Endothelial cell of umbilical vein (primary cell): ENCODE data around the gene CABCOCO1. TPM values are rescaled to one million over a fixed set of nuclear protein-coding genes. Genes with fewer than 3 reads are reported as not detected.

ENCODE experiments used
- BruUV-seq: library from RNA; stranded (reverse); fragments of 400-500 nt; replicated peaks from 2 replicates; lab custom pipeline; 2021; lab: Mats Ljungman, UMichigan
- CTCF ChIA-PET: fragments of 300-600, 350-600 bp; sonication (Branson Sonifier 250); formaldehyde crosslinking; loops from one replicate; lab custom pipeline; 2021; ENCODE audit warnings: antibody characterized with exemption, inconsistent platforms; lab: Charles Lee
- POLR2A ChIA-PET: fragments of 300-600, 350-600 bp; sonication (Branson Sonifier 250); formaldehyde crosslinking; loops from one replicate; lab custom pipeline; 2021; ENCODE audit warnings: antibody characterized with exemption, inconsistent platforms; lab: Charles Lee
- DNase-seq: peaks from one replicate; pipeline ENCODE4 v3.0.0-alpha.2; 2011; ENCODE audit warnings: low read depth, low spot score
- FAIRE-seq: peaks from 2 replicates; lab custom pipeline; 2011; peaks lifted over from hg19 to GRCh38; lab: Jason Lieb, UNC
- H2AFZ ChIP-seq: 2 replicates; pipeline ENCODE4 v1.6.0; 2012; ENCODE audit warnings: low read depth, low read length, control low read depth, inconsistent platforms
- H3K27ac ChIP-seq: 2 replicates; pipeline ENCODE4 v1.5.1; 2011; ENCODE audit warnings: low read depth, mild to moderate bottlenecking, control low read depth, low read length, moderate library complexity; ENCODE audit not compliant: insufficient read depth
- H3K27me3 ChIP-seq, 2 experiments: 2 replicates each; pipeline versions ENCODE4 v1.6.0 to v1.6.1; 2011; ENCODE audit warnings: low read length in 2 of 2, mixed read lengths in 1 of 2; ENCODE audit not compliant: control insufficient read depth in 2 of 2, insufficient read depth in 2 of 2
- H3K36me3 ChIP-seq, 2 experiments: 2 replicates in 1 of 2; 3 replicates in 1 of 2; pipeline ENCODE4 v1.5.1; 2011; ENCODE audit warnings: low read length in 2 of 2, mild to moderate bottlenecking in 1 of 2, moderate library complexity in 1 of 2; ENCODE audit not compliant: control insufficient read depth in 2 of 2, insufficient read depth in 2 of 2; ENCODE audit errors: extremely low read depth in 1 of 2
- H3K4me1 ChIP-seq: 3 replicates; pipeline ENCODE4 v1.5.1; 2011; ENCODE audit warnings: mild to moderate bottlenecking, low read length; ENCODE audit not compliant: control insufficient read depth, insufficient read depth; ENCODE audit errors: extremely low read depth
- H3K4me2 ChIP-seq: 2 replicates; pipeline ENCODE4 v1.6.1; 2011; ENCODE audit warnings: low read length, control low read depth, mixed read lengths; ENCODE audit not compliant: insufficient read depth
- H3K4me3 ChIP-seq, 3 experiments: fragments of 200-600 bp in 1 of 3; sonication (generic), shearing (Covaris generic) in 1 of 3; replicated peaks in 1 of 3; 2 replicates each; pipeline ENCODE4 v1.5.1; 2011 to 2016; ENCODE audit warnings: control low read depth in 3 of 3, low read length in 3 of 3, mild to moderate bottlenecking in 2 of 3, inconsistent platforms in 1 of 3, low read depth in 1 of 3, moderate library complexity in 1 of 3; ENCODE audit not compliant: insufficient read depth in 1 of 3
- H3K79me2 ChIP-seq: 2 replicates; pipeline ENCODE4 v1.6.0; 2012; ENCODE audit warnings: low read length, inconsistent platforms; ENCODE audit not compliant: control insufficient read depth, insufficient read depth
- H3K9ac ChIP-seq: replicated peaks from 2 replicates; pipeline ENCODE3; 2011; ENCODE audit warnings: low read length, control low read depth; ENCODE audit not compliant: insufficient read depth; ENCODE audit errors: extremely low read depth
- H3K9me1 ChIP-seq: replicated peaks from 3 replicates; pipeline ENCODE4 v1.6.0; 2011; ENCODE audit warnings: mild to moderate bottlenecking, low read length; ENCODE audit not compliant: control insufficient read depth, insufficient read depth; ENCODE audit errors: extremely low read depth
- H3K9me3 ChIP-seq: replicated peaks from 2 replicates; pipeline ENCODE4 v1.5.1; 2012; ENCODE audit warnings: low read length, inconsistent platforms; ENCODE audit not compliant: control insufficient read depth, insufficient read depth
- H4K20me1 ChIP-seq: replicated peaks from 2 replicates; pipeline ENCODE3; 2011; ENCODE audit warnings: mild to moderate bottlenecking, low read length; ENCODE audit not compliant: control insufficient read depth, insufficient read depth; ENCODE audit errors: extremely low read depth
- EZH2 ChIP-seq: IDR thresholded peaks from 2 replicates; pipeline ENCODE4 v1.6.1; 2012; ENCODE audit warnings: borderline replicate concordance, low read depth, mild to moderate bottlenecking, moderate library complexity, low read length, inconsistent platforms; ENCODE audit not compliant: severe bottlenecking
- FOS ChIP-seq: IDR thresholded peaks from 2 replicates; pipeline ENCODE4 v1.6.1; 2011; ENCODE audit warnings: mild to moderate bottlenecking, low read length, moderate library complexity, borderline replicate concordance; ENCODE audit not compliant: insufficient read depth
- GATA2 ChIP-seq: IDR thresholded peaks from 2 replicates; pipeline ENCODE4 v1.7.0; 2011; ENCODE audit warnings: low read depth, mild to moderate bottlenecking, moderate library complexity, mixed read lengths, low read length; ENCODE audit not compliant: insufficient read length, insufficient read depth
- JUN ChIP-seq: IDR thresholded peaks from 2 replicates; pipeline ENCODE4 v1.6.1; 2011; ENCODE audit warnings: borderline replicate concordance, low read depth; ENCODE audit not compliant: insufficient read length, insufficient read depth
- POLR2AphosphoS5 ChIP-seq: IDR thresholded peaks from 2 replicates; pipeline ENCODE4 v1.6.1; 2012; ENCODE audit warnings: low read depth, mild to moderate bottlenecking, control low read depth, low read length, moderate library complexity; ENCODE audit not compliant: insufficient read depth
- dilution Hi-C: fragments of 300-500 bp; cut with MboI; formaldehyde crosslinking; loops from one replicate; pipeline ENCODE4 v1.15.0; 2019; ENCODE audit warnings: low sequenced_read_pairs; ENCODE audit not compliant: extremely low pct_ligation_motif_present
- intact Hi-C: fragments of 100-400 bp; cut with micrococcal nuclease; formaldehyde crosslinking; loops from one replicate; pipeline ENCODE4 v1.10.0; 2022
- polyA plus RNA-seq, 4 experiments: library from polyadenylated mRNA; depleted of rRNA in 3 of 4; stranded (reverse) in 3 of 4; unstranded in 1 of 4; fragments of >200 nt; gene quantifications; 2 replicates each; pipeline versions ENCODE4 v1.2.1 to v1.2.3, GENCODE V29; 2011 to 2012; ENCODE audit warnings: missing spikeins in 1 of 4
- total RNA-seq: library from RNA; stranded (reverse); gene quantifications from 2 replicates; pipeline ENCODE4 v1.2.3, GENCODE V29; 2021
- TF ChIP-seq, protein P1 (sequence below): IDR thresholded peaks from 2 replicates; pipeline ENCODE4 v1.6.1; 2011; ENCODE audit not compliant: insufficient read depth, insufficient read length

CABCOCO1 gene
- total and polyA plus RNA-seq, 2 donors (not counting 3 experiments of a cell fraction or from before 2014, with no cell fraction given) = 0.06 to 1.3 TPM

- TF ChIP-seq, protein P1, sequence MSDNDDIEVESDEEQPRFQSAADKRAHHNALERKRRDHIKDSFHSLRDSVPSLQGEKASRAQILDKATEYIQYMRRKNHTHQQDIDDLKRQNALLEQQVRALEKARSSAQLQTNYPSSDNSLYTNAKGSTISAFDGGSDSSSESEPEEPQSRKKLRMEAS = no peak
Measured at GRCh38 chr10:61642150-61642571, 20.6 kb upstream of the CABCOCO1 start.

DNA sequence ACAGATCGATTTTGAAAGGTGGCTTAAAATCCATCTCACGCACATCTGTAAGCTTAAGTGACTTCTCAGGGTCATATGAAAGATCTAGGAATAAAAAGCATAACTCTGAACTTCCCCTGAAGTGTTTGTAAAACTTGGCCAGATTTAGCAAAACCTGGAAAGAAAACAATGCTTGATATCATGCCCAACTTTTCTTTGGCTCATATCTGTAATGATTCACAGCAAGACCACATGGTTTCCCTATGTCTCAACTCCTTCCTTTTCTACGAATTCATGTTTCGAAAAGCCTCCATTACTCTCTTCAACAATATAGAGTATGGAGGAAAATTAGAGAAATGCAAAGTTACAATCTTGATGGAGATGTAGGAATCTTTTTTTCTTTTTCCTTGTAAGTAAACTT is 20.1 kb upstream of the CABCOCO1 start:
- H3K27me3 ChIP-seq = no peaks in the 10 kb centered on the region
- CTCF ChIA-PET = interaction anchor here (1.0 to 1.5 kb wide), 6 partner anchors 9 to 108 kb away, joined by 3 to 5 read pairs (median 3); no protein-coding TSS in a partner anchor
- peak overlapping the region; percentile 77 for H3K4me2 ChIP-seq
- intact Hi-C loops = loop anchor here (1.0 to 5.0 kb wide), 2 partner anchors 9 to 820 kb away; no protein-coding TSS in a partner anchor
- TF ChIP-seq POLR2AphosphoS5 (no peak), GATA2 (peak; percentile 53), JUN (peak; percentile 37), EZH2 (no peak), FOS (peak; percentile 75)
- TF ChIP-seq, protein P1 = peak; percentile 22
- no peaks in the 10 kb centered on the region for H4K20me1 ChIP-seq
- H3K36me3 ChIP-seq = no peaks in the 10 kb centered on the region
- POLR2A ChIA-PET = no interaction called here
- H3K4me3 ChIP-seq = no peak overlapping the region
- no peaks in the 10 kb centered on the region for H3K9me3 ChIP-seq
- no peaks in the 10 kb centered on the region for H3K79me2 ChIP-seq
- no peaks in the 10 kb centered on the region for H3K9me1 ChIP-seq
- peak overlapping the region; percentile 50 for H3K27ac ChIP-seq
- no TSS peak for BruUV-seq
- dilution Hi-C loops = no loop called here
- H3K4me1 ChIP-seq = peaks cover 18% of the 10 kb centered on the region
- no peak overlapping the region for H3K9ac ChIP-seq
- FAIRE-seq = peak; percentile 95
- peak; percentile 96 for DNase-seq
- H2AFZ ChIP-seq = peak overlapping the region; percentile 23

More at GRCh38 chr10:61642150-61642571, 20.6 kb upstream of the CABCOCO1 start:
- Histone ChIP-seq H3K27me3 (no peaks in the 10 kb centered on the region), H4K20me1 (no peaks in the 10 kb centered on the region), H3K36me3 (no peaks in the 10 kb centered on the region), H3K9me3 (no peaks in the 10 kb centered on the region), H3K27ac (no peak overlapping the region), H2AFZ (no peak overlapping the region), H3K9ac (no peak overlapping the region), H3K4me3 (no peak overlapping the region), H3K9me1 (no peaks in the 10 kb centered on the region), H3K79me2 (no peaks in the 10 kb centered on the region), H3K4me2 (peak overlapping the region; percentile 77), H3K4me1 (peaks cover 18% of the 10 kb centered on the region)
- dilution Hi-C loops (no loop called here), intact Hi-C loops (loop anchor here (1.0 to 5.0 kb wide), 2 partner anchors 9 to 820 kb away; no protein-coding TSS in a partner anchor)
- DNase-seq = peak; percentile 14
- ChIA-PET POLR2A (no interaction called here), CTCF (interaction anchor here (1.0 to 1.5 kb wide), 3 partner anchors 9 to 22 kb away, joined by 3 to 5 read pairs (median 3); no protein-coding TSS in a partner anchor)
- BruUV-seq = no TSS peak
- no peak for FAIRE-seq
